CD8-positive, alpha-beta memory T cell (primary cell): ENCODE data around the gene SESN3. TPM values are rescaled to one million over a fixed set of nuclear protein-coding genes. Genes with fewer than 3 reads are reported as not detected.

Experiments used
- CTCF ChIA-PET: fragments of 350-600 bp; sonication (Branson Sonifier 250); formaldehyde crosslinking; loops from one replicate; lab custom pipeline; 2021; ENCODE audit warnings: antibody characterized with exemption; lab: Charles Lee
- POLR2A ChIA-PET: fragments of 350-600 bp; sonication (Branson Sonifier 250); formaldehyde crosslinking; loops from one replicate; lab custom pipeline; 2021; ENCODE audit warnings: antibody characterized with exemption; lab: Charles Lee
- DNase-seq, 5 donors: peaks; one replicate each; pipeline versions ENCODE4 v3.0.0 to v3.0.0-alpha.2; 2020 to 2022; ENCODE audit warnings: mixed read lengths in 1 of 5
- H3K27ac ChIP-seq: one replicate; pipeline ENCODE4 v1.7.0; 2013; ENCODE audit warnings: low read depth, mild to moderate bottlenecking, low read length, moderate library complexity
- H3K27me3 ChIP-seq: 2 replicates; pipeline ENCODE4 v1.7.0; 2013; ENCODE audit warnings: low read length, mild to moderate bottlenecking; ENCODE audit not compliant: insufficient read depth, poor library complexity, severe bottlenecking
- H3K36me3 ChIP-seq: 2 replicates; pipeline ENCODE4 v1.7.0; 2013; ENCODE audit warnings: mild to moderate bottlenecking, low read length, moderate library complexity; ENCODE audit not compliant: insufficient read depth
- H3K4me1 ChIP-seq: 2 replicates; pipeline ENCODE4 v1.7.0; 2013; ENCODE audit warnings: mild to moderate bottlenecking, low read length, moderate library complexity; ENCODE audit not compliant: insufficient read depth
- H3K4me3 ChIP-seq: 2 replicates; pipeline ENCODE4 v1.7.0; 2013; ENCODE audit warnings: mild to moderate bottlenecking, low read length
- H3K9me3 ChIP-seq: 2 replicates; pipeline ENCODE4 v1.7.0; 2013; ENCODE audit warnings: mild to moderate bottlenecking, low read length
- H3K27ac Mint-ChIP-seq, 8 donors: one replicate each; pipeline ENCODE4 v1.8.0; 2020 to 2021; ENCODE audit warnings: mixed read lengths in 8 of 8, mild to moderate bottlenecking in 6 of 8, inconsistent platforms in 3 of 8, moderate library complexity in 3 of 8
- H3K27me3 Mint-ChIP-seq, 2 donors: one replicate each; pipeline ENCODE4 v1.8.0; 2020 to 2021; ENCODE audit warnings: mixed read lengths in 2 of 2, mild to moderate bottlenecking in 1 of 2, moderate library complexity in 1 of 2
- H3K36me3 Mint-ChIP-seq, 3 donors: one replicate each; pipeline ENCODE4 v1.8.0; 2020 to 2021; ENCODE audit warnings: mixed read lengths in 3 of 3, inconsistent platforms in 1 of 3, mild to moderate bottlenecking in 1 of 3
- H3K4me1 Mint-ChIP-seq, 3 donors: one replicate each; pipeline ENCODE4 v1.8.0; 2020 to 2021; ENCODE audit warnings: mixed read lengths in 3 of 3, inconsistent platforms in 1 of 3, mild to moderate bottlenecking in 1 of 3
- H3K4me3 Mint-ChIP-seq, 7 donors: one replicate each; pipeline ENCODE4 v1.8.0; 2020 to 2021; ENCODE audit warnings: mixed read lengths in 7 of 7, mild to moderate bottlenecking in 6 of 7, moderate library complexity in 4 of 7, inconsistent platforms in 2 of 7
- H3K9me3 Mint-ChIP-seq, 5 donors: one replicate each; pipeline ENCODE4 v1.8.0; 2020 to 2022; ENCODE audit warnings: mixed read lengths in 5 of 5, mild to moderate bottlenecking in 3 of 5, moderate library complexity in 2 of 5, inconsistent platforms in 1 of 5
- polyA plus RNA-seq: library from polyadenylated mRNA; unstranded; fragments of 300-500 nt; fragmentation: Illumina TruSeq; gene quantifications from one replicate; pipeline ENCODE4 v1.2.3, GENCODE V29; 2021
- total RNA-seq, 2 experiments: library from RNA; stranded (reverse); gene quantifications; one replicate each; pipeline ENCODE4 v1.2.3, GENCODE V29; 2021

The SESN3 gene
- total and polyA plus RNA-seq, 3 experiments from 2014 or later = 2.1 to 19.7 (median 18.8) TPM

DNA sequence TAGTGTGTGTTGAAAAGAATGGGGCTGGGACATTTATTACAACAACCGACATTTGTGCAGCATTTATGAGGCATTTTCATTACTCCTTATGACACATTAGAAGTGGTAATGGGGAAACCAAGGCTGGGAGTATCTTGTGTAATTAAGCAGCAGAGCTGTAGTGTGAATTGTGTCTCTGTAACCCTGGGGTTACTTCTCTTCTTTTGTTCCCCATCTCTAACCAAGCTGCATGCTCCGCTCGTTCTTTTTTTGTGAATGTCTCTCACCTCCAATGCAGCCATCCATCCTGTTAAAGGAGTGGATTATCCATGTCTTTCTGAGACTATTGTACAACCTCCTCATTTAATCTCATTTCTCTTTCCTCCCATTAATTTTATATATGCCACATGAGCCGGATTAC lies 75.6 kb downstream of the SESN3 start:
- peaks cover 5 to 9% (median 6%) of the 10 kb centered on the region in 3 donors for H3K36me3 Mint-ChIP-seq
- H3K27me3 ChIP-seq = no peaks in the 10 kb centered on the region
- no peak overlapping the region for H3K4me3 Mint-ChIP-seq
- no peak overlapping the region for H3K27ac ChIP-seq
- H3K9me3 ChIP-seq = no peaks in the 10 kb centered on the region
- H3K27me3 Mint-ChIP-seq = no peaks in the 10 kb centered on the region
- H3K4me3 ChIP-seq = no peak overlapping the region
- no peak for DNase-seq
- peak overlapping the region in 4 of 8 donors; percentile 7 to 74 (median 48) for H3K27ac Mint-ChIP-seq
- peaks cover 43 to 56% (median 52%) of the 10 kb centered on the region in 3 donors for H3K4me1 Mint-ChIP-seq
- no peaks in the 10 kb centered on the region for H3K36me3 ChIP-seq
- POLR2A ChIA-PET = no interaction called here
- peaks cover 38% of the 10 kb centered on the region for H3K4me1 ChIP-seq
- H3K9me3 Mint-ChIP-seq = no peaks in the 10 kb centered on the region
- CTCF ChIA-PET = interaction anchor here (0.7 to 14.5 kb wide), 19 partner anchors 9 to 1308 kb away, joined by 3 to 335 read pairs (median 6); partner anchors contain the start of genes CEP57, FAM76B, SESN3 and SRSF8

- H3K4me1 ChIP-seq = peaks cover 38% of the 10 kb centered on the region
- H3K27ac ChIP-seq = peak overlapping the region; percentile 62
- H3K4me3 ChIP-seq = no peak overlapping the region
- H3K9me3 ChIP-seq = no peaks in the 10 kb centered on the region
- Mint-ChIP-seq H3K27ac (peak overlapping the region in 6 of 8 donors; percentile 22 to 99 (median 73)), H3K9me3 (no peaks in the 10 kb centered on the region), H3K27me3 (no peaks in the 10 kb centered on the region), H3K4me1 (peaks cover 43 to 56% (median 56%) of the 10 kb centered on the region in 3 donors), H3K4me3 (peak overlapping the region in 1 of 7 donors; percentile 13), H3K36me3 (peaks cover 5 to 6% (median 6%) of the 10 kb centered on the region in 3 donors)
- peak in 4 of 5 donors; percentile 26 to 78 (median 46) for DNase-seq
- ChIA-PET POLR2A (interaction anchor here (1.0 to 1.9 kb wide), 4 partner anchors 27 to 87 kb away, joined by 3 to 11 read pairs (median 8); partner anchors contain the start of gene SESN3), CTCF (interaction anchor here (0.7 to 14.5 kb wide), 25 partner anchors 10 to 1309 kb away, joined by 3 to 335 read pairs (median 6); partner anchors contain the start of genes CEP57, ENDOD1, FAM76B and SESN3)
- H3K36me3 ChIP-seq = no peaks in the 10 kb centered on the region
- no peaks in the 10 kb centered on the region for H3K27me3 ChIP-seq
Measured at GRCh38 chr11:95154514-95154913, 76.5 kb downstream of the SESN3 start.

- Mint-ChIP-seq H3K36me3 (peaks cover 5 to 6% (median 6%) of the 10 kb centered on the region in 3 donors), H3K9me3 (peaks cover 0 to 1% (median 0%) of the 10 kb centered on the region in 5 donors), H3K4me3 (peak overlapping the region; percentile 86 to 95 (median 90)), H3K4me1 (peaks cover 43 to 56% (median 56%) of the 10 kb centered on the region in 3 donors), H3K27ac (peak overlapping the region; percentile 90 to 99 (median 98)), H3K27me3 (no peaks in the 10 kb centered on the region)
- ChIA-PET CTCF (interaction anchor here (0.7 to 14.5 kb wide), 21 partner anchors 11 to 1310 kb away, joined by 3 to 335 read pairs (median 6); partner anchors contain the start of genes CEP57, ENDOD1, FAM76B and SESN3), POLR2A (interaction anchor here (1.0 to 3.7 kb wide), 6 partner anchors 28 to 551 kb away, joined by 3 to 25 read pairs (median 8); partner anchors contain the start of genes ENDOD1 and SESN3)
- Histone ChIP-seq H3K27ac (peak overlapping the region; percentile 62), H3K4me1 (peaks cover 38% of the 10 kb centered on the region), H3K27me3 (no peaks in the 10 kb centered on the region), H3K4me3 (peak overlapping the region; percentile 44), H3K9me3 (no peaks in the 10 kb centered on the region), H3K36me3 (no peaks in the 10 kb centered on the region)
- DNase-seq = no peak
Measured at GRCh38 chr11:95153857-95154246, 77.2 kb downstream of the SESN3 start.

DNA sequence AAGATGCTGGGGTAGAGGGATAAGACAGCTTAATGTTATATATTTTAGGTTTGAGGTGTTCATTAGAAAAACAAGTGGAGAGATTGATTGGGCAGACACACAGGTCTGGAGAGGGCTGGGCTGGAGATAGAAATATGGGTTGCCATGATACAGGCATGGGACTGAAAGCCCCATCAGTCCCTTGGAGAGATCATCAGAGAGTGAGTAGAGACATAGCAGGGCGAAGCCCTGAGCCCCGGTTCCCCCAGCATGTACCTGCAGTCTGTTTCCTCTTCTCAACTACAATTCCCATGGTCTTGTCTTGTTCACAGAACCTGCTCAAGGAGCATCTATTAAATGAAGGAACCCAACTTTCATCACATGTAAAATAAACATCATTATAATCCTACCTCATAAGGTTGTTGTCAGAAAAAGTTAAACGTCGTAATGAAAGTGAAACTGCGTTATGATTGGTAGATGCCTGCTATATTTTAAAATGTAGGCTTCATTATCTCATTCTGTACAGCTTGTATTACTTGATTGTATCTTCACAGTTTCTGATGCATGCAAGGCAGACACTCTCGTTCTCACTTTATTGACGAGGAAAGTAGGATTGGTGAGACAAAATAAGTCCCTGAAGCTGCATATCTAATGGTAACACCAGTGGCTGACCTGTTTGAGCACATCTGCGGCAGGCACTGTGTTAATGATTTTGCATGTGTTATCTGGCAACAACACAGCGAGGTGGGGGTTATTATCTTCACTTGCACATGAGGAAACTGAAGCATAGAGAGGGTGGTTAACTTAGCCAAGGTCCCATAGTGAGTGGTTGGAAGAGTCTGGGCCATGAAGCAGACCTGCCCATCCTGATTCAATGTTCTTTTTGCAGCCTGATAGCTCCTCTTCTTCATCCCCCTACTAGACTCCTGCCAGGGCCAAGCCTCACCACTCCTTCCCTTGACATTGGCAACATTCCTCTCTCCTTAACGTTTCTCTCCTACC lies 77.8 kb downstream of the SESN3 start:
- Mint-ChIP-seq H3K36me3 (peaks cover 4 to 6% (median 5%) of the 10 kb centered on the region in 3 donors), H3K4me1 (peaks cover 40 to 53% (median 52%) of the 10 kb centered on the region in 3 donors), H3K4me3 (peak overlapping the region; percentile 86 to 95 (median 90)), H3K27me3 (no peaks in the 10 kb centered on the region), H3K9me3 (peaks cover 0 to 1% (median 0%) of the 10 kb centered on the region in 5 donors), H3K27ac (peak overlapping the region; percentile 90 to 99 (median 98))
- ChIA-PET POLR2A (interaction anchor here (1.0 to 3.7 kb wide), 7 partner anchors 64 to 636 kb away, joined by 4 to 25 read pairs (median 10); partner anchors contain the start of genes CEP57, ENDOD1, FAM76B and SESN3), CTCF (interaction anchor here (0.7 to 14.5 kb wide), 26 partner anchors 13 to 1311 kb away, joined by 3 to 335 read pairs (median 7); partner anchors contain the start of genes CEP57, ENDOD1, FAM76B and SESN3)
- H3K27me3 ChIP-seq = no peaks in the 10 kb centered on the region
- no peaks in the 10 kb centered on the region for H3K9me3 ChIP-seq
- DNase-seq = peak in 2 of 5 donors; percentile 26 to 37
- peaks cover 36% of the 10 kb centered on the region for H3K4me1 ChIP-seq
- H3K27ac ChIP-seq = peak overlapping the region; percentile 62
- peak overlapping the region; percentile 44 for H3K4me3 ChIP-seq
- H3K36me3 ChIP-seq = no peaks in the 10 kb centered on the region

- H3K9me3 ChIP-seq = no peaks in the 10 kb centered on the region
- CTCF ChIA-PET = interaction anchor here (0.7 to 14.5 kb wide), 21 partner anchors 10 to 650 kb away, joined by 3 to 335 read pairs (median 10); partner anchors contain the start of genes CEP57, CWC15, ENDOD1 and FAM76B
- H3K9me3 Mint-ChIP-seq = peaks cover 0 to 1% (median 0%) of the 10 kb centered on the region in 5 donors
- H3K4me1 ChIP-seq = peaks cover 26% of the 10 kb centered on the region
- peaks cover 31 to 45% (median 34%) of the 10 kb centered on the region in 3 donors for H3K4me1 Mint-ChIP-seq
- peaks cover 0 to 6% (median under 1%) of the 10 kb centered on the region in 3 donors for H3K36me3 Mint-ChIP-seq
- no peaks in the 10 kb centered on the region for H3K27me3 ChIP-seq
- H3K27ac ChIP-seq = peak overlapping the region; percentile 60
- POLR2A ChIA-PET = interaction anchor here (0.6 to 3.7 kb wide), 6 partner anchors 62 to 638 kb away, joined by 3 to 25 read pairs (median 10); partner anchors contain the start of genes CEP57, ENDOD1, FAM76B and SRSF8
- H3K27me3 Mint-ChIP-seq = peaks cover 2 to 3% of the 10 kb centered on the region in 2 donors
- peak overlapping the region; percentile 90 to 99 (median 97) for H3K27ac Mint-ChIP-seq
- DNase-seq = peak; percentile 86 to 95 (median 90)
- H3K36me3 ChIP-seq = no peaks in the 10 kb centered on the region
- H3K4me3 Mint-ChIP-seq = peak overlapping the region; percentile 86 to 95 (median 93)
- H3K4me3 ChIP-seq = peak overlapping the region; percentile 68
Measured at GRCh38 chr11:95150956-95151684, 79.9 kb downstream of the SESN3 start.

GRCh38 chr11:95149651-95150364 lies 81.2 kb downstream of the SESN3 start:
- H3K36me3 Mint-ChIP-seq = peaks cover 0 to 6% (median 0%) of the 10 kb centered on the region in 3 donors

More at GRCh38 chr11:95149651-95150364, 81.2 kb downstream of the SESN3 start:
- ChIA-PET POLR2A (interaction anchor here (1.1 to 3.7 kb wide), 3 partner anchors 61 to 640 kb away, joined by 13 to 25 read pairs (median 15); partner anchors contain the start of genes CEP57, ENDOD1 and FAM76B), CTCF (interaction anchor here (1.1 to 14.5 kb wide), 4 partner anchors 13 to 552 kb away, joined by 4 to 335 read pairs (median 35); partner anchors contain the start of genes ENDOD1 and SRSF8)
- Histone ChIP-seq H3K4me3 (peak overlapping the region; percentile 68), H3K4me1 (peaks cover 26% of the 10 kb centered on the region), H3K27ac (no peak overlapping the region), H3K27me3 (no peaks in the 10 kb centered on the region), H3K36me3 (no peaks in the 10 kb centered on the region), H3K9me3 (no peaks in the 10 kb centered on the region)
- Mint-ChIP-seq H3K9me3 (peaks cover 0 to 1% (median 0%) of the 10 kb centered on the region in 5 donors), H3K4me3 (peak overlapping the region; percentile 86 to 95 (median 93)), H3K27ac (peak overlapping the region in 6 of 8 donors; percentile 1 to 90 (median 53)), H3K4me1 (peaks cover 29 to 40% (median 34%) of the 10 kb centered on the region in 3 donors), H3K27me3 (peaks cover 6 to 14% of the 10 kb centered on the region in 2 donors)
- DNase-seq = peak in 1 of 5 donors; percentile 16
